K562 (cell line): ENCODE measurements around the gene CEP57. TPM values are rescaled to one million over a fixed set of nuclear protein-coding genes. Genes with fewer than 3 reads are reported as not detected.
A peak's percentile ranks its signal among the peaks of the same experiment; 100 is the strongest.

Experiments used
- ATF3 ChIP-seq, 2 experiments: fragments of 450-650 bp in 1 of 2; sonication (generic) in 1 of 2; formaldehyde crosslinking in 1 of 2; IDR thresholded peaks in 1 of 2; conservative IDR thresholded peaks in 1 of 2; 2 replicates each; pipeline versions ENCODE4 v1.6.1 to v1.8.1; 2016 to 2023; ENCODE audit warnings: mild to moderate bottlenecking in 2 of 2, moderate library complexity in 2 of 2, inconsistent platforms in 1 of 2, missing genetic modification reagents in 1 of 2
- CTCF ChIP-seq, 3 experiments: IDR thresholded peaks in 2 of 3; conservative IDR thresholded peaks in 1 of 3; 2 replicates each; pipeline ENCODE4 v1.5.1; 2011 to 2012; ENCODE audit warnings: low read length in 3 of 3, mild to moderate bottlenecking in 3 of 3, control low read depth in 2 of 3, improper control_type of control experiment in 1 of 3, inconsistent platforms in 1 of 3, low read depth in 1 of 3, mixed read lengths in 1 of 3, moderate library complexity in 1 of 3; ENCODE audit not compliant: insufficient read depth in 2 of 3
- JUN ChIP-seq, 2 experiments: sonication (generic) in 1 of 2; formaldehyde crosslinking in 1 of 2; IDR thresholded peaks; 2 replicates each; pipeline versions ENCODE4 v1.6.1 to v1.8.0; 2012 to 2022; ENCODE audit warnings: borderline replicate concordance in 2 of 2, mild to moderate bottlenecking in 2 of 2, improper control_type of control experiment in 1 of 2, low read depth in 1 of 2, low read length in 1 of 2, missing genetic modification reagents in 1 of 2
- ZNF395 ChIP-seq: fragments of 200-800 bp; sonication (Bioruptor generic); IDR thresholded peaks from 2 replicates; pipeline ENCODE4 v1.6.1; 2017; ENCODE audit warnings: missing genetic modification characterization, missing compliant biosample characterization
- polyA plus RNA-seq, 8 experiments: library from polyadenylated mRNA; depleted of rRNA in 4 of 8; stranded (reverse) in 5 of 8; unstranded in 3 of 8; fragments of >200 nt; fragmentation: Nextera tagmentation in 2 of 8; fragmentation: Illumina TruSeq in 1 of 8; extraction: Ambion mirVana in 2 of 8; extraction: Trizol in 1 of 8; gene quantifications; 2 replicates each; pipeline versions ENCODE4 v1.2.1 to v1.2.3, GENCODE V29; 2011 to 2014; ENCODE audit warnings: inconsistent platforms in 1 of 8, missing spikeins in 1 of 8
- total RNA-seq, 7 experiments: library from RNA; depleted of rRNA in 6 of 7; stranded (reverse); fragments of >200 nt in 6 of 7; fragmentation: Illumina TruSeq in 2 of 7; extraction: Trizol in 2 of 7; gene quantifications; 2 replicates each; pipeline versions ENCODE4 v1.2.1 to v1.2.3, GENCODE V29; 2011 to 2021; ENCODE audit warnings: low replicate concordance in 1 of 7

CEP57 gene
- total and polyA plus RNA-seq, 9 of the 15 experiments (the other 6 are each of a cell fraction or from before 2014, with no cell fraction given): 25.1 to 88.1 (median 65.2) TPM

GRCh38 chr11:95788921-95789505 lies 1.3 kb upstream of the CEP57 start (continued):
- peak; percentile 9; the same call in 1 of the 2 replicates for TF ChIP-seq ZNF395 (CRISPR knock-in tag)
- no peak for TF ChIP-seq JUN (IDR thresholded peaks at IDR 0.05; ENCODE audit: borderline replicate concordance, low read depth, low read length)
- TF ChIP-seq JUN (CRISPR knock-in tag; IDR thresholded peaks at IDR 0.05; ENCODE audit: borderline replicate concordance): 0 out of 2 replicates have a peak, but pooled peaks have one; percentile 16
- no peak for TF ChIP-seq ATF3 (IDR thresholded peaks at IDR 0.05)
- TF ChIP-seq ATF3 (CRISPR knock-in tag; conservative IDR thresholded peaks at IDR 0.05): 0 out of 2 replicates have a peak, but pooled peaks have one; percentile 31
- TF ChIP-seq CTCF (IDR thresholded peaks at IDR 0.05 in 2 of 3, conservative IDR thresholded peaks at IDR 0.05 in 1 of 3; ENCODE audit: insufficient read depth in 2 of 3, low read depth in 1 of 3, low read length in 3 of 3): peak; percentile 21 to 24 (median 22); a peak in 4 of 6 replicates
